ENCODE measurements around the gene EED. TPM values are rescaled to one million over a fixed set of nuclear protein-coding genes. Genes with fewer than 3 reads are reported as not detected.

EED gene
- total and polyA plus RNA-seq, 9 of the 15 experiments (the other 6 are each of a cell fraction or from before 2014, with no cell fraction given), result 33.0 to 110 (median 55.1) TPM

GRCh38 chr11:86302092-86302793, 57.7 kb downstream of the EED start, which contains the start of gene HIKESHI (continued):
- TF ChIP-seq, protein P1, sequence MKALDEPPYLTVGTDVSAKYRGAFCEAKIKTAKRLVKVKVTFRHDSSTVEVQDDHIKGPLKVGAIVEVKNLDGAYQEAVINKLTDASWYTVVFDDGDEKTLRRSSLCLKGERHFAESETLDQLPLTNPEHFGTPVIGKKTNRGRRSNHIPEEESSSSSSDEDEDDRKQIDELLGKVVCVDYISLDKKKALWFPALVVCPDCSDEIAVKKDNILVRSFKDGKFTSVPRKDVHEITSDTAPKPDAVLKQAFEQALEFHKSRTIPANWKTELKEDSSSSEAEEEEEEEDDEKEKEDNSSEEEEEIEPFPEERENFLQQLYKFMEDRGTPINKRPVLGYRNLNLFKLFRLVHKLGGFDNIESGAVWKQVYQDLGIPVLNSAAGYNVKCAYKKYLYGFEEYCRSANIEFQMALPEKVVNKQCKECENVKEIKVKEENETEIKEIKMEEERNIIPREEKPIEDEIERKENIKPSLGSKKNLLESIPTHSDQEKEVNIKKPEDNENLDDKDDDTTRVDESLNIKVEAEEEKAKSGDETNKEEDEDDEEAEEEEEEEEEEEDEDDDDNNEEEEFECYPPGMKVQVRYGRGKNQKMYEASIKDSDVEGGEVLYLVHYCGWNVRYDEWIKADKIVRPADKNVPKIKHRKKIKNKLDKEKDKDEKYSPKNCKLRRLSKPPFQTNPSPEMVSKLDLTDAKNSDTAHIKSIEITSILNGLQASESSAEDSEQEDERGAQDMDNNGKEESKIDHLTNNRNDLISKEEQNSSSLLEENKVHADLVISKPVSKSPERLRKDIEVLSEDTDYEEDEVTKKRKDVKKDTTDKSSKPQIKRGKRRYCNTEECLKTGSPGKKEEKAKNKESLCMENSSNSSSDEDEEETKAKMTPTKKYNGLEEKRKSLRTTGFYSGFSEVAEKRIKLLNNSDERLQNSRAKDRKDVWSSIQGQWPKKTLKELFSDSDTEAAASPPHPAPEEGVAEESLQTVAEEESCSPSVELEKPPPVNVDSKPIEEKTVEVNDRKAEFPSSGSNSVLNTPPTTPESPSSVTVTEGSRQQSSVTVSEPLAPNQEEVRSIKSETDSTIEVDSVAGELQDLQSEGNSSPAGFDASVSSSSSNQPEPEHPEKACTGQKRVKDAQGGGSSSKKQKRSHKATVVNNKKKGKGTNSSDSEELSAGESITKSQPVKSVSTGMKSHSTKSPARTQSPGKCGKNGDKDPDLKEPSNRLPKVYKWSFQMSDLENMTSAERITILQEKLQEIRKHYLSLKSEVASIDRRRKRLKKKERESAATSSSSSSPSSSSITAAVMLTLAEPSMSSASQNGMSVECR (CRISPR knock-in tag; IDR thresholded peaks at IDR 0.05), result no peak
- TF ChIP-seq PCBP1 (IDR thresholded peaks at IDR 0.05; ENCODE audit: low read depth, low read length, poor library complexity, severe bottlenecking) (no peak), POLR2B (IDR thresholded peaks at IDR 0.05; ENCODE audit: low read depth, partially characterized antibody) (peak; percentile 80), E2F3 (CRISPR knock-in tag; IDR thresholded peaks at IDR 0.05) (peak; percentile 21; the same call in 1 of the 2 replicates), CBX2 (IDR thresholded peaks at IDR 0.05; ENCODE audit: insufficient read depth, low read length, poor library complexity, severe bottlenecking) (no peak), SPI1 (IDR thresholded peaks at IDR 0.05; ENCODE audit: borderline replicate concordance, low read depth, low read length) (no peak), ZFX (CRISPR knock-in tag; IDR thresholded peaks at IDR 0.05) (0 out of 2 replicates have a peak, but pooled peaks have one; percentile 47), FOXP4 (CRISPR knock-in tag; IDR thresholded peaks at IDR 0.05; ENCODE audit: borderline replicate concordance) (no peak), E2F4 (CRISPR knock-in tag; IDR thresholded peaks at IDR 0.05; ENCODE audit: low read depth) (no peak), U2AF1 (optimal IDR thresholded peaks at IDR 0.05; ENCODE audit: low read depth, low read length) (no peak), ZNF253 (CRISPR knock-in tag; conservative IDR thresholded peaks at IDR 0.05) (no peak), NR1H2 (CRISPR knock-in tag; IDR thresholded peaks at IDR 0.05) (no peak; the same call in 1 of the 2 replicates), ZNF584 (CRISPR knock-in tag; IDR thresholded peaks at IDR 0.05; ENCODE audit: low read depth) (peak; percentile 88), POLR2AphosphoS2 (IDR thresholded peaks at IDR 0.05; ENCODE audit: low read length) (no peak)
